Ishikawa (cell line): ENCODE data around the gene NME3.

ENCODE experiments used
- EP300 ChIP-seq: IDR thresholded peaks from 2 replicates; pipeline ENCODE4 v1.6.1; 2012; ENCODE audit warnings: borderline replicate concordance
- RAD21 ChIP-seq: IDR thresholded peaks from 2 replicates; pipeline ENCODE4 v1.6.1; 2012; ENCODE audit warnings: low read depth
- REST ChIP-seq: IDR thresholded peaks from 2 replicates; pipeline ENCODE4 v1.6.1; 2012; ENCODE audit warnings: low read depth, mild to moderate bottlenecking

GRCh38 chr16:1766701-1767100 is 4.6 kb downstream of the NME3 start:
- TF ChIP-seq REST = no peak
- TF ChIP-seq RAD21 = no peak
- TF ChIP-seq EP300 = no peak
